PC-9 (cell line): ENCODE measurements around the gene AKAP6.

ENCODE experiments used
- CTCF ChIP-seq: fragments of 200-600 bp; sonication (generic); conservative IDR thresholded peaks from 2 replicates; pipeline ENCODE4 v1.6.1; 2017; ENCODE audit warnings: mixed run types, antibody characterized with exemption, mild to moderate bottlenecking, moderate library complexity
- EZH2 ChIP-seq: fragments of 200-600 bp; sonication (generic); IDR thresholded peaks from 2 replicates; pipeline ENCODE4 v1.8.0; 2017; ENCODE audit warnings: antibody characterized with exemption, low read depth

- TF ChIP-seq CTCF = no peak
- TF ChIP-seq EZH2 = no peak
These were observed 67.8 kb downstream of the AKAP6 start for GRCh38 chr14:32396885-32397284.
